Stimulated activated naive CD8-positive, alpha-beta T cell treated with anti-CD3 and anti-CD28 coated beads, Interleukin-15, Interleukin-2, amounts not matched to agents 100 U/mL and 50 U/mL, for 24 hours (primary cell): Measurements from ENCODE around the gene CRLF1.

ENCODE experiments used
- ATAC-seq: fragments of 150-1000 bp; cut with Tn5 transposase; one replicate; pipeline ENCODE4 v1.10.0; 2021
- DNase-seq: peaks from one replicate; pipeline ENCODE4 v3.0.0; 2021

The CRLF1 gene

DNA sequence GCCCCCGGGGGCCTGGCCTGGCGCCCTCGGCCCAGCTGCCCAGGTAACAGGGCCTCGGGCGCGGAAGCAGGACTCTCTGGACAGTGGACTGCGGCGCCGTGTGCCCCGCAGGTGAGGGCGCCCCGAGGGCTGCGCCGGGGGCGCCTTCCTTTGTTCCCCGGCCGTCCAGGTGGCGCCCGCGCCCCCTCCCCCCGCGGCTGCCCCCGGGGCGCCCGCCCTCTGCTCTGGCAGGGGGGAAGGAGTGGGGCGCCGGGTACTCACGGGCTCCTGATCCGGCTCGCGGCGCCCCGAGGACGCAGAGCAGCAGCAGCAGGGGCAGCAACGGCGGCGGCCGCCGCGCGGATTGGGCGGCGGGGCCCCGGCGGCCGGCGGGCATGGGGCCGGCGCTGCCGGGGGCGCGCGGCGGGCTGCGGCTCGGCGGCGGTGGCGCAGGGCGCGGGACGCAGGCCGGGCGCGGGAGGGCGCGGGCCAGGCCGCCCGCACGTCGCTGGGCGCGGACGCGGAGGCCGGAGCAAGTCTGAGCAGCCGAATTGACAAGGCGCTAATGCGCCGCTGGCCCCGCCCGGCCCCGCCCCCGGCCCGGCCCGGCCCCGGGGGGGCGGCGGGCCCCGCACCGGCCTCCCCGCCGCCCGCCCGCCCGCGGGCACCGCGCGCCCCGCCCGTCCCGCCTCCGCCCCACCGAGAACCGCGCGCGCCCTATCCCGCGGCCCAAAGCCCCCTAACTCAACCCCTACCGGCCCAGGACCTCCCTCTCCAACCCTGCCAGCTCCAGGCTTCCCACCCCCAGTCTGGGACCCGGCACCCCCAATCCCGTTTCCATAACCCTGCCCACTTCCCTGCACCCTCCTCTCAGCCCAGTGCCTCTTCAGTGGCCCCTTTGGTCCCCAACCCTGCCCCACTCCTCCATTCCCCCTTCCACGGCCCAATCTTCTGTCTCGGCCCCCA is at the start of gene CRLF1:
CRLF1 (minus strand) TSS at position 519 of the 945 bp plus-strand sequence; CDS start at position 376, 143 bp downstream.
- no peak for ATAC-seq
- no peak for DNase-seq

- ATAC-seq = no peak
- DNase-seq = no peak
Observed at GRCh38 chr19:18655173-18655844, 48.7 kb upstream of the CRLF1 start.

GRCh38 chr19:18654469-18654868 is 47.9 kb upstream of the CRLF1 start:
- DNase-seq (no peak), ATAC-seq (no peak)

DNA sequence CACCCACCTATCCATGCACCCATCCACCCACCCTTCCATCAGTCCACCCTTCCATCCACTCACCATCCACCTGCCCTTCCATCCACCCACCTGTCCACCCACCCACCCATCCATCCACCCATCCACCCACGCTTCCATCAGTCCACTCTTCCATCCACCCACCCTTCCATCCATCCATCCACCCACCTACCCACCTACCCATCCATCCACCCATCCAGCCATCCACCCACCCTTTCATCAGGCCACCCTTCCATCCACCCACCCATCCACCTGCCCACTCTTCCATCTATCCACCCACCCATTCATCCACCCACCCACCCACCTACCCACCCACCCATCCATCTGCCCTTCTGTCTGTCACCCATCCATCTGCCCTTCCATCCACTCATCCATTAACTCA is 47.3 kb upstream of the CRLF1 start:
- ATAC-seq = no peak
- no peak for DNase-seq

DNA sequence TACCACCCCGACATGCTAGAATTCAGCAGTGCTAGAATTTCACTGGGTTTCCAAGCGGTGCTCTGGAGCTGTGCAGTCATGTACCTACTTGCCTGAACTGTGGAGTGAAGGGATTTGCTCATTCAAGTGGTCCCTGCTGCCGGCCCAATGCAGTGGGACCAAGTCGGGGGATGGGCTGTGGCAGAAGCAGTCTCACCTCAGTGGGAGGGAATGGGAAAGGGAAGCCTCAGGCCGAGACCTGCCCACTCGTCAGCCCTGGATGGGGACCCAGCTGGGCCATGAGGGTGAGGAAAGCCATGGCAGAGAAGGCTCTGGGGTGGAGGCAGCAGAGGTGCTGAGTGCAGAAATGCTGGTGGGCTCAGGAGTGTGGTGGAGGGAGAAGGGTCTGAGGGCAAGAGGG is 45.1 kb upstream of the CRLF1 start:
- DNase-seq (no peak), ATAC-seq (no peak)

- DNase-seq (no peak), ATAC-seq (no peak)
Observed at GRCh38 chr19:18651300-18651699, 44.7 kb upstream of the CRLF1 start.

DNA sequence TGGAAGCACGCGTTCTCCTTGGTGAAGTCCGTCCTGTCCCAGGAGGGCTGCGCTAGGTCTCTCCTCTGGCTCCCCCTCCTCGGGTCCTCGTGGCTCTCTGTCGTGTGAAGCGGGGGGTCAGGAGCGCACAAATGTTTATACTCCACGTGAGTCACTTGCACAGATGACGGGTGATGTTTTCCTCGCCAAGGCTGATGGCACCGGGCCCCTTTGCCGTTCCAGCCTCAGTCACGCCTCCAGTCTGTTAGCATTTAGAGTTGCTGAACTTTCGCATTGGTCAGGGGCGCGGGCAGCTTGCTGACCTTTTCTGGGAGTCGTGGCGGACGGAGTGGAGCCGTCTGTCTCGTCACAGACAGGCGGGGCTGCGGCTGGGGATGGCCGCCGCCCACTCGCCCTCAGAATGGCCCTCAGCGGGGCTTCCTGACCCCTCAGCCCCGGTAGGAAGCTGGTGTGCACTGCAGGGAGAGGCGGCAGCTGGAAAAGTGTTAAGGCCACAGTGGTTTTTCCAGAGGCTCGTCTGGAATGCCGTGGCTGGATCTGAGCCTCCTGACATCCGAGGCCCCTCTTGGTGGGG is 44.0 kb upstream of the CRLF1 start:
- no peak for DNase-seq
- ATAC-seq = no peak

DNA sequence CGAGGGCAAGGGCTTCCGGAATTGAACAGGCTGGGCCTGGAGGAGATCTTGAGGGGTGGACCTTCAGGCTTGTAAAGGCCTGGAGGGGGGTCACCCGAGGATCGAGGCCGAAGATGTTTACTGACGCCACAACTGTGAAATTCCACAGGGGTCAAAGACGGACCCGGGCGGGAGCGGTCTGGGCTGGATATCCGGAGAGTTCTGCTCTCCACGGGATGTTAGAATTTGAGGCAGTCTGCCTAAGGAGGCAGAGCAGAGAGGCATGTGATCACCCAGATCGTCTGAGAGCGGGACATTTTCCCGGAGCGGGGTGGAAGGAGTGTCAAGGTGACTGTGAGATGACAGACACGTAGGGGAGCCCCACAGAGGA is 43.4 kb upstream of the CRLF1 start:
- no peak for DNase-seq
- ATAC-seq = no peak

- ATAC-seq (no peak), DNase-seq (no peak)
Observed at GRCh38 chr19:18649371-18650020, 42.9 kb upstream of the CRLF1 start.

GRCh38 chr19:18648973-18649315 is 42.3 kb upstream of the CRLF1 start:
- DNase-seq (no peak), ATAC-seq (no peak)

GRCh38 chr19:18647807-18648206 is 41.2 kb upstream of the CRLF1 start:
- ATAC-seq (no peak), DNase-seq (no peak)

DNA sequence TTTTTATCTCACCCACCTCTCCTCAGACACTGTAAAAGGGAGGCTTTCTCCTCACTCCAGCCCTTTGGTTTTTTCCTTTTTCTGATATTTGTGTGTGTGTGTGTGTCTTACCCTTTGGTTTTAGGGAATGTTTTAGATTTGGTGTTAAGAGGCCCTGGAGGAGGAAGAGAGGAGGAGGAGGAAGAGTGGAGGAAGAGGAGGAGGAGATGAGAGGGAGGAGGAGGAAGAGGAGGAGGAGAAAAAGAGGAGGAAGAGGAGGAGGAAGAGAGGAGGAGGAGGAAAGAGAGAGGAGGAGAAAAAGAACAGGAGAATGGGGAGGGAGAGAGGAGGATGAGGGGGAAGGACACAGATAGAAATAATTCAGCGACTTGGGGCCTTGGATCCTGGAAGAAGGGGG is 40.8 kb upstream of the CRLF1 start:
- ATAC-seq (no peak), DNase-seq (no peak)

GRCh38 chr19:18646535-18647370 is 40.2 kb upstream of the CRLF1 start:
- no peak for ATAC-seq
- DNase-seq = no peak

- ATAC-seq (no peak), DNase-seq (no peak)
Observed at GRCh38 chr19:18645035-18645511, 38.5 kb upstream of the CRLF1 start.

GRCh38 chr19:18644196-18645034 is 37.8 kb upstream of the CRLF1 start:
- ATAC-seq (no peak), DNase-seq (no peak)

- ATAC-seq (no peak), DNase-seq (no peak)
Observed at GRCh38 chr19:18639706-18640243, 33.2 kb upstream of the CRLF1 start.

- no peak for ATAC-seq
- no peak for DNase-seq
Observed at GRCh38 chr19:18637673-18638630, 31.4 kb upstream of the CRLF1 start.

- no peak for ATAC-seq
- DNase-seq = no peak
Observed at GRCh38 chr19:18636969-18637629, 30.5 kb upstream of the CRLF1 start, which contains the start of gene KLHL26. TSS of gene KLHL26 (plus strand) at chr19:18637028. CDS start at chr19:18637055, 27 bp downstream.
